NCI-H82 treated with DMSO at 0.1 percent for 48 hours (cell line): ENCODE results near the gene CISH.

Experiments
- DNase-seq: peaks from one replicate; lab custom pipeline; 2025; ENCODE audit not compliant: unreplicated experiment; lab: John Stamatoyannopoulos, UW

CISH gene

GRCh38 chr3:50611464-50612233, at the start of gene CISH:
TSS of gene CISH (minus strand) at chr3:50611774. CDS start at chr3:50611650, 124 bp downstream.
- DNase-seq = peak; percentile 88

GRCh38 chr3:50660386-50660785, 48.8 kb upstream of the CISH start:
- DNase-seq = no peak

- DNase-seq = no peak
Observed at GRCh38 chr3:50658831-50659230, 47.3 kb upstream of the CISH start.

- no peak for DNase-seq
Observed at GRCh38 chr3:50658416-50658815, 46.8 kb upstream of the CISH start.

GRCh38 chr3:50657816-50658215, 46.2 kb upstream of the CISH start:
- DNase-seq = no peak

- no peak for DNase-seq
Observed at GRCh38 chr3:50657407-50657806, 45.8 kb upstream of the CISH start.

- no peak for DNase-seq
Observed at GRCh38 chr3:50656417-50657195, 45.0 kb upstream of the CISH start.

- peak; percentile 61 for DNase-seq
Observed at GRCh38 chr3:50655009-50655830, 43.6 kb upstream of the CISH start.

- no peak for DNase-seq
Observed at GRCh38 chr3:50653937-50654595, 42.5 kb upstream of the CISH start.

GRCh38 chr3:50652709-50653108, 41.1 kb upstream of the CISH start:
- no peak for DNase-seq

- no peak for DNase-seq
Observed at GRCh38 chr3:50651920-50652529, 40.5 kb upstream of the CISH start.

- DNase-seq = no peak
Observed at GRCh38 chr3:50651445-50651844, 39.9 kb upstream of the CISH start.

- no peak for DNase-seq
Observed at GRCh38 chr3:50650018-50650417, 38.4 kb upstream of the CISH start.

GRCh38 chr3:50649451-50649931, 37.9 kb upstream of the CISH start:
- DNase-seq = no peak

- no peak for DNase-seq
Observed at GRCh38 chr3:50648944-50649343, 37.4 kb upstream of the CISH start.

- no peak for DNase-seq
Observed at GRCh38 chr3:50648313-50648712, 36.7 kb upstream of the CISH start.

- DNase-seq = no peak
Observed at GRCh38 chr3:50645378-50645777, 33.8 kb upstream of the CISH start.

- no peak for DNase-seq
Observed at GRCh38 chr3:50644561-50644960, 33.0 kb upstream of the CISH start.

- no peak for DNase-seq
Observed at GRCh38 chr3:50642382-50642781, 30.8 kb upstream of the CISH start.

GRCh38 chr3:50639055-50639494, 27.5 kb upstream of the CISH start:
- no peak for DNase-seq
